Lower leg skin (tissue), 4 donors: Measurements from ENCODE around the gene SLC22A14. TPM values are rescaled to one million over a fixed set of nuclear protein-coding genes. Genes with fewer than 3 reads are reported as not detected.
"Not testable (repeated sequence)": the region's sequence is repeated elsewhere in the genome, so short reads cannot be mapped to it uniquely, and the experiment has no call there.

Experiments
- DNase-seq, 2 donors: peaks; one replicate each; pipeline ENCODE4 v3.0.0-alpha.2; 2019; ENCODE audit warnings: low spot score in 2 of 2
- H3K4me3 ChIP-seq: fragments of 200-600 bp; sonication (generic); 2 replicates; pipeline ENCODE4 v1.5.1; 2017; ENCODE audit warnings: mild to moderate bottlenecking, low read depth; ENCODE audit not compliant: poor library complexity, severe bottlenecking
- CTCF ChIP-seq, 3 donors: fragments of 450-650 bp; IDR thresholded peaks; one replicate each; pipeline ENCODE4 v1.5.1; 2016; ENCODE audit warnings: antibody characterized with exemption in 3 of 3, mild to moderate bottlenecking in 3 of 3, moderate library complexity in 2 of 3
- POLR2A ChIP-seq, 2 donors: fragments of 450-650 bp; IDR thresholded peaks; one replicate each; pipeline ENCODE4 v1.6.1; 2016 to 2017; ENCODE audit warnings: antibody characterized with exemption in 2 of 2, mild to moderate bottlenecking in 1 of 2, moderate library complexity in 1 of 2
- WGBS, 2 donors: methylation state at CpG; one replicate each; pipeline ENCODE4 v1.1.5; 2018; 5-methylcytosine and 5-hydroxymethylcytosine counted together
- intact Hi-C: fragments of 100-400 bp; cut with DNase I; formaldehyde crosslinking; loops from one replicate; pipeline ENCODE4 v1.15.0; 2023; ENCODE audit warnings: low total_unique reads
- total RNA-seq, 4 donors: library from RNA; depleted of rRNA; stranded (reverse); fragments of >200 nt; gene quantifications; one replicate each; pipeline ENCODE4 v1.1.0, GENCODE V29; 2016

Gene SLC22A14
- total RNA-seq = under 1 TPM in 2 of 4 donors, not detected in 2; 0.10 to 0.45 TPM

- TF ChIP-seq POLR2A (IDR thresholded peaks at IDR 0.05) (no peak), CTCF (IDR thresholded peaks at IDR 0.05) (no peak)
- WGBS, 2 donors = 89 to 91% methylated on average over 14 of the region's 14 CpGs
- no peak within 1 kb of the TSS for H3K4me3 ChIP-seq
- intact Hi-C loops = no loop called here
- DNase-seq = peak in 1 of 2 donors; percentile 76
Measured at GRCh38 chr3:38281895-38282686, at the start of gene SLC22A14. Gene SLC22A14, plus strand, starts transcription at chr3:38282294. Its CDS starts 23,733 bp downstream, at chr3:38306027.

- TF ChIP-seq POLR2A (IDR thresholded peaks at IDR 0.05) (no peak), CTCF (IDR thresholded peaks at IDR 0.05) (no peak)
- no peak overlapping the region for H3K4me3 ChIP-seq
- intact Hi-C loops = no loop called here
- WGBS, 2 donors = 81 to 96% methylated on average over 2 of the region's 2 CpGs
- DNase-seq = no peak
Measured at GRCh38 chr3:38232701-38233100, 49.4 kb upstream of the SLC22A14 start.

GRCh38 chr3:38235466-38235865, 46.6 kb upstream of the SLC22A14 start:
- H3K4me3 ChIP-seq = no peak overlapping the region
- no peak for TF ChIP-seq POLR2A (IDR thresholded peaks at IDR 0.05)
- no peak for TF ChIP-seq CTCF (IDR thresholded peaks at IDR 0.05)
- no peak for DNase-seq
- intact Hi-C loops = no loop called here

- H3K4me3 ChIP-seq = no peak overlapping the region
- TF ChIP-seq POLR2A (IDR thresholded peaks at IDR 0.05) (no peak), CTCF (IDR thresholded peaks at IDR 0.05) (no peak)
- WGBS, 2 donors = 99 to 100% methylated on average over 2 of the region's 2 CpGs
- intact Hi-C loops = no loop called here
- no peak for DNase-seq
Measured at GRCh38 chr3:38238416-38239008, 43.6 kb upstream of the SLC22A14 start.

GRCh38 chr3:38242812-38243211, 39.3 kb upstream of the SLC22A14 start:
- H3K4me3 ChIP-seq, intact Hi-C loops, DNase-seq: not testable (repeated sequence)
- 95% methylated on average over 4 of the region's 4 CpGs for WGBS, 2 donors

- no peak for DNase-seq
- H3K4me3 ChIP-seq = no peak overlapping the region
- intact Hi-C loops = no loop called here
- 92% methylated on average over 4 of the region's 4 CpGs for WGBS, 2 donors
- TF ChIP-seq CTCF (IDR thresholded peaks at IDR 0.05) (no peak), POLR2A (IDR thresholded peaks at IDR 0.05) (no peak)
Measured at GRCh38 chr3:38245930-38246329, 36.2 kb upstream of the SLC22A14 start.
